Common myeloid progenitor, CD34-positive (primary cell): ENCODE data around the gene PDE7B.

Source experiments
- CTCF ChIA-PET: fragments of 350-600 bp; sonication (Branson Sonifier 250); formaldehyde crosslinking; loops from one replicate; lab custom pipeline; 2021; ENCODE audit warnings: antibody characterized with exemption; lab: Charles Lee
- POLR2A ChIA-PET: fragments of 350-600 bp; sonication (Branson Sonifier 250); formaldehyde crosslinking; loops from one replicate; lab custom pipeline; 2021; ENCODE audit warnings: antibody characterized with exemption; lab: Charles Lee
- DNase-seq, 3 donors: peaks; one replicate each; pipeline versions ENCODE4 v3.0.0 to v3.0.0-alpha.2; 2013
- H3K27ac ChIP-seq, 2 experiments: 1 replicate in 1 of 2; 2 replicates in 1 of 2; pipeline ENCODE4 v1.7.0; 2013; ENCODE audit warnings: inconsistent platforms in 2 of 2, low read length in 2 of 2, mild to moderate bottlenecking in 2 of 2, low read depth in 1 of 2, moderate library complexity in 1 of 2; ENCODE audit not compliant: severe bottlenecking in 2 of 2, insufficient read depth in 1 of 2, poor library complexity in 1 of 2
- H3K27me3 ChIP-seq, 5 experiments: replicated peaks in 2 of 5; 1 replicate in 3 of 5; 2 replicates in 2 of 5; pipeline versions ENCODE4 v1.6.1 to v1.7.0; 2013; ENCODE audit warnings: low read length in 4 of 5, mild to moderate bottlenecking in 2 of 5, moderate library complexity in 2 of 5, inconsistent platforms in 1 of 5; ENCODE audit not compliant: insufficient read depth in 5 of 5, control insufficient read depth in 4 of 5
- H3K36me3 ChIP-seq, 4 experiments: 1 replicate in 2 of 4; 2 replicates in 2 of 4; pipeline versions ENCODE4 v1.6.1 to v1.7.0; 2013; ENCODE audit warnings: low read length in 3 of 4, control low read depth in 1 of 4, mild to moderate bottlenecking in 1 of 4; ENCODE audit not compliant: control insufficient read depth in 4 of 4, insufficient read depth in 4 of 4
- H3K4me1 ChIP-seq, 4 experiments: 1 replicate in 3 of 4; 2 replicates in 1 of 4; pipeline versions ENCODE4 v1.6.1 to v1.7.1; 2013; ENCODE audit warnings: low read length in 3 of 4, mild to moderate bottlenecking in 3 of 4, control low read depth in 1 of 4, inconsistent platforms in 1 of 4, moderate library complexity in 1 of 4; ENCODE audit not compliant: control insufficient read depth in 4 of 4, insufficient read depth in 4 of 4; ENCODE audit errors: control extremely low read depth in 1 of 4
- H3K4me3 ChIP-seq, 7 experiments: 1 replicate in 4 of 7; 2 replicates in 3 of 7; pipeline versions ENCODE4 v1.5.1 to v1.7.0; 2013; ENCODE audit warnings: mild to moderate bottlenecking in 7 of 7, low read length in 6 of 7, moderate library complexity in 6 of 7, inconsistent platforms in 2 of 7, low read depth in 2 of 7, control low read depth in 1 of 7; ENCODE audit not compliant: insufficient read depth in 4 of 7, control insufficient read depth in 1 of 7; ENCODE audit errors: extremely low read depth in 1 of 7
- H3K9me3 ChIP-seq, 5 experiments: 1 replicate in 4 of 5; 2 replicates in 1 of 5; pipeline versions ENCODE4 v1.6.1 to v1.7.1; 2013; ENCODE audit warnings: low read length in 4 of 5, mild to moderate bottlenecking in 2 of 5, inconsistent platforms in 1 of 5, low read depth in 1 of 5, moderate library complexity in 1 of 5; ENCODE audit not compliant: control insufficient read depth in 4 of 5, insufficient read depth in 2 of 5; ENCODE audit errors: control extremely low read depth in 1 of 5
- WGBS: methylation state at CpG from one replicate; pipeline ENCODE4 v1.1.5; 2013; ENCODE audit not compliant: insufficient coverage; 5-methylcytosine and 5-hydroxymethylcytosine counted together

Gene PDE7B

GRCh38 chr6:136037876-136038460, 186.5 kb downstream of the PDE7B start:
- Histone ChIP-seq H3K4me3 (peak overlapping the region in 1 of 7 experiments; percentile 21), H3K27ac (no peak overlapping the region), H3K4me1 (peaks cover 5 to 22% (median 13%) of the 10 kb centered on the region in 4 experiments), H3K27me3 (no peaks in the 10 kb centered on the region), H3K36me3 (no peaks in the 10 kb centered on the region), H3K9me3 (no peaks in the 10 kb centered on the region)
- 39% methylated on average over 10 of the region's 13 CpGs for WGBS
- POLR2A ChIA-PET = interaction anchor here (0.8 kb wide), 1 partner anchor 13 kb away, joined by 3 read pairs; no protein-coding TSS in a partner anchor
- DNase-seq = no peak
- CTCF ChIA-PET = interaction anchor here (0.6 to 1.3 kb wide), 3 partner anchors 97 to 514 kb away, joined by 3 to 4 read pairs (median 3); no protein-coding TSS in a partner anchor

- no peaks in the 10 kb centered on the region for H3K9me3 ChIP-seq
- H3K4me1 ChIP-seq = peaks cover 5 to 22% (median 13%) of the 10 kb centered on the region in 4 experiments
- no peaks in the 10 kb centered on the region for H3K27me3 ChIP-seq
- no peak overlapping the region for H3K27ac ChIP-seq
- ChIA-PET CTCF (interaction anchor here (1.3 kb wide), 1 partner anchor 188 kb away, joined by 4 read pairs; no protein-coding TSS in a partner anchor), POLR2A (no interaction called here)
- no peak for DNase-seq
- no peak overlapping the region for H3K4me3 ChIP-seq
- H3K36me3 ChIP-seq = no peaks in the 10 kb centered on the region
Measured at GRCh38 chr6:136038531-136038930, 187.0 kb downstream of the PDE7B start.

- CTCF ChIA-PET = interaction anchor here (1.3 kb wide), 1 partner anchor 187 kb away, joined by 4 read pairs; no protein-coding TSS in a partner anchor
- POLR2A ChIA-PET = no interaction called here
- 100% methylated on average over 1 of the region's 4 CpGs for WGBS
Measured at GRCh38 chr6:136039185-136039584, 187.7 kb downstream of the PDE7B start.

GRCh38 chr6:136050475-136050874, 199.0 kb downstream of the PDE7B start:
- Histone ChIP-seq H3K27ac (no peak overlapping the region), H3K9me3 (no peaks in the 10 kb centered on the region), H3K4me1 (peaks cover 0 to 11% (median 3%) of the 10 kb centered on the region in 4 experiments), H3K27me3 (no peaks in the 10 kb centered on the region), H3K36me3 (no peaks in the 10 kb centered on the region), H3K4me3 (no peak overlapping the region)
- WGBS = 100% methylated on average over 1 of the region's 1 CpG
- no peak for DNase-seq
- ChIA-PET POLR2A (interaction anchor here (0.7 kb wide), 1 partner anchor 13 kb away, joined by 3 read pairs; no protein-coding TSS in a partner anchor), CTCF (no interaction called here)

More at GRCh38 chr6:136039185-136039584, 187.7 kb downstream of the PDE7B start:
- H3K4me1 ChIP-seq = peaks cover 5 to 22% (median 13%) of the 10 kb centered on the region in 4 experiments
- H3K27ac ChIP-seq = no peak overlapping the region
- no peak for DNase-seq
- no peak overlapping the region for H3K4me3 ChIP-seq
- no peaks in the 10 kb centered on the region for H3K27me3 ChIP-seq
- no peaks in the 10 kb centered on the region for H3K9me3 ChIP-seq
- H3K36me3 ChIP-seq = no peaks in the 10 kb centered on the region

GRCh38 chr6:136051140-136051775, 199.8 kb downstream of the PDE7B start:
- H3K4me1 ChIP-seq = peaks cover 0 to 11% (median 3%) of the 10 kb centered on the region in 4 experiments
- H3K36me3 ChIP-seq = no peaks in the 10 kb centered on the region
- 2% methylated on average over 6 of the region's 12 CpGs for WGBS
- CTCF ChIA-PET = no interaction called here
- no peaks in the 10 kb centered on the region for H3K9me3 ChIP-seq
- H3K4me3 ChIP-seq = no peak overlapping the region
- H3K27me3 ChIP-seq = no peaks in the 10 kb centered on the region
- DNase-seq = peak; percentile 10 to 23 (median 13)
- H3K27ac ChIP-seq = no peak overlapping the region
- POLR2A ChIA-PET = interaction anchor here (0.7 kb wide), 1 partner anchor 14 kb away, joined by 3 read pairs; no protein-coding TSS in a partner anchor

GRCh38 chr6:136052031-136052430, 200.5 kb downstream of the PDE7B start:
- WGBS = 100% methylated on average over 1 of the region's 2 CpGs
- ChIA-PET CTCF (no interaction called here), POLR2A (interaction anchor here (0.6 kb wide), 1 partner anchor 216 kb away, joined by 6 read pairs; no protein-coding TSS in a partner anchor)
- Histone ChIP-seq H3K9me3 (no peaks in the 10 kb centered on the region), H3K27ac (no peak overlapping the region), H3K4me3 (no peak overlapping the region), H3K36me3 (no peaks in the 10 kb centered on the region), H3K4me1 (peaks cover 0 to 11% (median 3%) of the 10 kb centered on the region in 4 experiments), H3K27me3 (no peaks in the 10 kb centered on the region)
- DNase-seq = no peak

GRCh38 chr6:136058852-136059251, 207.4 kb downstream of the PDE7B start:
- Histone ChIP-seq H3K27ac (no peak overlapping the region), H3K36me3 (no peaks in the 10 kb centered on the region), H3K4me1 (no peaks in the 10 kb centered on the region), H3K27me3 (no peaks in the 10 kb centered on the region), H3K9me3 (no peaks in the 10 kb centered on the region), H3K4me3 (no peak overlapping the region)
- WGBS = no CpG with 5 or more reads among the region's 1 CpG
- no peak for DNase-seq
- CTCF ChIA-PET = no interaction called here
- POLR2A ChIA-PET = no interaction called here
